Left hindlimb (tissue), 1 donor: ENCODE data around the gene FAM13A.

Experiments used
- DNase-seq: peaks from one replicate; pipeline ENCODE4 v3.0.0-alpha.2; 2018

FAM13A gene

GRCh38 chr4:88807499-88807898 lies 249.5 kb downstream of the FAM13A start:
- DNase-seq = no peak

GRCh38 chr4:88804234-88804633 lies 252.8 kb downstream of the FAM13A start:
- DNase-seq = no peak

GRCh38 chr4:88803600-88804096 lies 253.3 kb downstream of the FAM13A start:
- DNase-seq = no peak

GRCh38 chr4:88802585-88803286 lies 254.2 kb downstream of the FAM13A start:
- DNase-seq = no peak

GRCh38 chr4:88802138-88802537 lies 254.8 kb downstream of the FAM13A start:
- DNase-seq = no peak

- DNase-seq = no peak
Observed at GRCh38 chr4:88799900-88800299, 257.1 kb downstream of the FAM13A start.

- DNase-seq = no peak
Observed at GRCh38 chr4:88797725-88798124, 259.3 kb downstream of the FAM13A start.

- no peak for DNase-seq
Observed at GRCh38 chr4:88796545-88796944, 260.4 kb downstream of the FAM13A start.

GRCh38 chr4:88794952-88795351 lies 262.0 kb downstream of the FAM13A start:
- DNase-seq = no peak

GRCh38 chr4:88794087-88794690 lies 262.8 kb downstream of the FAM13A start:
- DNase-seq = no peak

GRCh38 chr4:88793475-88793874 lies 263.5 kb downstream of the FAM13A start:
- DNase-seq = no peak

GRCh38 chr4:88792821-88793220 lies 264.2 kb downstream of the FAM13A start:
- DNase-seq = no peak

GRCh38 chr4:88792268-88792781 lies 264.7 kb downstream of the FAM13A start:
- DNase-seq = no peak

- no peak for DNase-seq
Observed at GRCh38 chr4:88791274-88791673, 265.7 kb downstream of the FAM13A start.

GRCh38 chr4:88788895-88789294 lies 268.1 kb downstream of the FAM13A start:
- no peak for DNase-seq

GRCh38 chr4:88788424-88788823 lies 268.6 kb downstream of the FAM13A start:
- no peak for DNase-seq

- DNase-seq = no peak
Observed at GRCh38 chr4:88786011-88786410, 271.0 kb downstream of the FAM13A start.

GRCh38 chr4:88780389-88780788 lies 276.6 kb downstream of the FAM13A start:
- DNase-seq = no peak

GRCh38 chr4:88779431-88779830 lies 277.6 kb downstream of the FAM13A start:
- no peak for DNase-seq

GRCh38 chr4:88775529-88775928 lies 281.5 kb downstream of the FAM13A start:
- DNase-seq = no peak

GRCh38 chr4:88775026-88775425 lies 282.0 kb downstream of the FAM13A start:
- DNase-seq = no peak

- DNase-seq = no peak
Observed at GRCh38 chr4:88771883-88772450, 285.0 kb downstream of the FAM13A start.

- no peak for DNase-seq
Observed at GRCh38 chr4:88765729-88766128, 291.3 kb downstream of the FAM13A start.

GRCh38 chr4:88763075-88763474 lies 293.9 kb downstream of the FAM13A start:
- no peak for DNase-seq
